Hepatocyte (in vitro differentiated cells): ENCODE measurements around the gene USP32.

Experiments
- EZH2 ChIP-seq: fragments of 200-600 bp; sonication (generic); IDR thresholded peaks from 2 replicates; pipeline ENCODE4 v1.6.1; 2016; ENCODE audit warnings: antibody characterized with exemption, mild to moderate bottlenecking, borderline replicate concordance
- TF ChIP-seq, protein P1 (sequence below): fragments of 200-600 bp; sonication (generic); IDR thresholded peaks from 2 replicates; pipeline ENCODE4 v1.5.1; 2016; ENCODE audit warnings: antibody characterized with exemption, mild to moderate bottlenecking; ENCODE audit not compliant: poor library complexity

DNA sequence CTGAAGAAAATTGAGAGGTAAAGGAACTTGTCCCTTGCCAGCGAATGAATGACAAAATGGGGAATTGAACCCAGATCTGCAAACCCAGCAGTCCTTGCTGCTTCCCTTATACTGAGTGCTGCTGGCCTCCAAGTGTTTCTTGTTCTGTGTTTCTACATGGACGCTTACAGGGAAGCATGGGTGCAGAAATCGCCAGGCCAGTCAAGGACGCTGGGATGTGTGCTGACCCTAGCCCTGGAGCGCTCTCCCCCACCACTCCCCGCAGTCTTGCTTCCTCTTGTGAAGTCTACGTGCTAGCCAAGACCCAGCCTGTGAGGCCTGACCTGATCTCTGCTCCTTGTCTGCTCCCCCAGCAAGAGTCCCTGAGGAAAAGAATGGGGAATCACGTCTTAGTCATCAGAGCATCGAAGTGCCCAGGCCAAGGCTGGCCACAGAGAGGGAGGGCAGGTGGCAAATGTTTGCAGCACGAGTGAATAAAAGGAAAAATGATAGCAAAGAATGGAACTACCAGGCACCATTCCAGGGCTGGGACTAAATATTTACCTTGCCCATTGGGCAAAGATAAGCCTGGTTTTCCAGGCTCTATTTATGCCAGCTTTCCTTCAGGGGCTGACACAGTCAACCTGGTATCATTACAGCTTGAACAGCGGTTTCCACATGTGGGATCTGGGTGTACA, 224.7 kb downstream of the USP32 start:
- TF ChIP-seq, protein P1, sequence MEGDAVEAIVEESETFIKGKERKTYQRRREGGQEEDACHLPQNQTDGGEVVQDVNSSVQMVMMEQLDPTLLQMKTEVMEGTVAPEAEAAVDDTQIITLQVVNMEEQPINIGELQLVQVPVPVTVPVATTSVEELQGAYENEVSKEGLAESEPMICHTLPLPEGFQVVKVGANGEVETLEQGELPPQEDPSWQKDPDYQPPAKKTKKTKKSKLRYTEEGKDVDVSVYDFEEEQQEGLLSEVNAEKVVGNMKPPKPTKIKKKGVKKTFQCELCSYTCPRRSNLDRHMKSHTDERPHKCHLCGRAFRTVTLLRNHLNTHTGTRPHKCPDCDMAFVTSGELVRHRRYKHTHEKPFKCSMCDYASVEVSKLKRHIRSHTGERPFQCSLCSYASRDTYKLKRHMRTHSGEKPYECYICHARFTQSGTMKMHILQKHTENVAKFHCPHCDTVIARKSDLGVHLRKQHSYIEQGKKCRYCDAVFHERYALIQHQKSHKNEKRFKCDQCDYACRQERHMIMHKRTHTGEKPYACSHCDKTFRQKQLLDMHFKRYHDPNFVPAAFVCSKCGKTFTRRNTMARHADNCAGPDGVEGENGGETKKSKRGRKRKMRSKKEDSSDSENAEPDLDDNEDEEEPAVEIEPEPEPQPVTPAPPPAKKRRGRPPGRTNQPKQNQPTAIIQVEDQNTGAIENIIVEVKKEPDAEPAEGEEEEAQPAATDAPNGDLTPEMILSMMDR: no peak
- TF ChIP-seq EZH2: no peak
